ENCODE data around the gene NT5DC4. TPM values are rescaled to one million over a fixed set of nuclear protein-coding genes. Genes with fewer than 3 reads are reported as not detected.

NT5DC4 gene
- total RNA-seq, 1 experiment from 2014 or later: not detected

DNA sequence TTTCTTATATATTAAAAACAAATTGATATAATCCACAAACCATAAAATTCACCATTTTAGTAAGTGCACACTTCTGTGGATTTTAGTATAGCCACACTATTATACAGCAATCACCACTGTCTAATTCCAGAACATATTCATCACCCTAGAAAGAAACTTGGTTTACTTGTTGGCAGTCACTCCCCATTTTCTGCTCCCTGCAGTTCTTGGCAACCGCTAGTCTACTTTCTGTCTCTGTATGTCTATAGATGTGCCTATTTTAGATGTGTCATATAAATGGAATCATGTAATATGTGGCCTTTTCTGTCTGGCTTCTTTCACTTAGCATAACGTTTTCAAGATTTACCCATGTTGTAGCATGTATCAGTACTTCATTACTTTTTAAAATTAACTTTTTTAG is 37.9 kb downstream of the NT5DC4 start:
- in situ Hi-C loops (cut with HindIII; ENCODE audit: low pct_unique_long_range_greater_than_20kb, low sequenced_read_pairs): no loop called here
- H3K36me3 ChIP-seq (ENCODE audit: control insufficient read depth, insufficient read depth, low read length): peaks cover 49% of the 10 kb centered on the region

DNA sequence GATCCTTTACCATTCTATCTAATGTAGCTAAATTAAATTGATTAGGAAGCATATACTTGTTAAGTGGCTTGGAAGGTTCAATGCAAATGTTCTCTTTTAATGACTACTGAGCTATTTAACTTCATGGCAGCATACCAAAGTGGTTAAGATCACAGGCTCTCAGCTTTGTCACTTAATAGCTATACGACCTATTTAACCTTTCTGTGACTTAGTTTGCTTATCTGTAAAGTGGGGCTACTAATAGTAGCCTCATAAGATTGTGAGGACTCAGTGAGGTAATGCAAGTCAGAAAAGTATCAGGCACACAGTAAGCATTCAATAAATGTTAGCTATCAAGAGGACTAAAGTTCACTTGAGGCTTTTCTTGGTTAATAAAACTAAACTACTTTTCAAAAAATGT is 39.3 kb downstream of the NT5DC4 start:
- no peak for ATAC-seq
- no peak for TF ChIP-seq POLR2AphosphoS5 (IDR thresholded peaks at IDR 0.05; ENCODE audit: low read depth, low read length)
- TF ChIP-seq, protein P1, sequence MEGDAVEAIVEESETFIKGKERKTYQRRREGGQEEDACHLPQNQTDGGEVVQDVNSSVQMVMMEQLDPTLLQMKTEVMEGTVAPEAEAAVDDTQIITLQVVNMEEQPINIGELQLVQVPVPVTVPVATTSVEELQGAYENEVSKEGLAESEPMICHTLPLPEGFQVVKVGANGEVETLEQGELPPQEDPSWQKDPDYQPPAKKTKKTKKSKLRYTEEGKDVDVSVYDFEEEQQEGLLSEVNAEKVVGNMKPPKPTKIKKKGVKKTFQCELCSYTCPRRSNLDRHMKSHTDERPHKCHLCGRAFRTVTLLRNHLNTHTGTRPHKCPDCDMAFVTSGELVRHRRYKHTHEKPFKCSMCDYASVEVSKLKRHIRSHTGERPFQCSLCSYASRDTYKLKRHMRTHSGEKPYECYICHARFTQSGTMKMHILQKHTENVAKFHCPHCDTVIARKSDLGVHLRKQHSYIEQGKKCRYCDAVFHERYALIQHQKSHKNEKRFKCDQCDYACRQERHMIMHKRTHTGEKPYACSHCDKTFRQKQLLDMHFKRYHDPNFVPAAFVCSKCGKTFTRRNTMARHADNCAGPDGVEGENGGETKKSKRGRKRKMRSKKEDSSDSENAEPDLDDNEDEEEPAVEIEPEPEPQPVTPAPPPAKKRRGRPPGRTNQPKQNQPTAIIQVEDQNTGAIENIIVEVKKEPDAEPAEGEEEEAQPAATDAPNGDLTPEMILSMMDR (IDR thresholded peaks at IDR 0.05): no peak
- TF ChIP-seq, protein P2, sequence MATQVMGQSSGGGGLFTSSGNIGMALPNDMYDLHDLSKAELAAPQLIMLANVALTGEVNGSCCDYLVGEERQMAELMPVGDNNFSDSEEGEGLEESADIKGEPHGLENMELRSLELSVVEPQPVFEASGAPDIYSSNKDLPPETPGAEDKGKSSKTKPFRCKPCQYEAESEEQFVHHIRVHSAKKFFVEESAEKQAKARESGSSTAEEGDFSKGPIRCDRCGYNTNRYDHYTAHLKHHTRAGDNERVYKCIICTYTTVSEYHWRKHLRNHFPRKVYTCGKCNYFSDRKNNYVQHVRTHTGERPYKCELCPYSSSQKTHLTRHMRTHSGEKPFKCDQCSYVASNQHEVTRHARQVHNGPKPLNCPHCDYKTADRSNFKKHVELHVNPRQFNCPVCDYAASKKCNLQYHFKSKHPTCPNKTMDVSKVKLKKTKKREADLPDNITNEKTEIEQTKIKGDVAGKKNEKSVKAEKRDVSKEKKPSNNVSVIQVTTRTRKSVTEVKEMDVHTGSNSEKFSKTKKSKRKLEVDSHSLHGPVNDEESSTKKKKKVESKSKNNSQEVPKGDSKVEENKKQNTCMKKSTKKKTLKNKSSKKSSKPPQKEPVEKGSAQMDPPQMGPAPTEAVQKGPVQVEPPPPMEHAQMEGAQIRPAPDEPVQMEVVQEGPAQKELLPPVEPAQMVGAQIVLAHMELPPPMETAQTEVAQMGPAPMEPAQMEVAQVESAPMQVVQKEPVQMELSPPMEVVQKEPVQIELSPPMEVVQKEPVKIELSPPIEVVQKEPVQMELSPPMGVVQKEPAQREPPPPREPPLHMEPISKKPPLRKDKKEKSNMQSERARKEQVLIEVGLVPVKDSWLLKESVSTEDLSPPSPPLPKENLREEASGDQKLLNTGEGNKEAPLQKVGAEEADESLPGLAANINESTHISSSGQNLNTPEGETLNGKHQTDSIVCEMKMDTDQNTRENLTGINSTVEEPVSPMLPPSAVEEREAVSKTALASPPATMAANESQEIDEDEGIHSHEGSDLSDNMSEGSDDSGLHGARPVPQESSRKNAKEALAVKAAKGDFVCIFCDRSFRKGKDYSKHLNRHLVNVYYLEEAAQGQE (IDR thresholded peaks at IDR 0.05; ENCODE audit: insufficient read depth in 1 of 2, low read depth in 2 of 2, low read length in 1 of 2): no peak
- TF ChIP-seq SIN3A (IDR thresholded peaks at IDR 0.05; ENCODE audit: borderline replicate concordance, insufficient read depth, low read depth, low read length): no peak
- no peak for TF ChIP-seq TCF7L2 (IDR thresholded peaks at IDR 0.05; ENCODE audit: low read depth, low read length)
- Histone ChIP-seq H3K27me3 (ENCODE audit: control insufficient read depth, insufficient read depth, low read length) (no peaks in the 10 kb centered on the region), H3K4me1 (ENCODE audit: control insufficient read depth, insufficient read depth, low read length) (peaks cover 9% of the 10 kb centered on the region), H3K36me3 (ENCODE audit: control insufficient read depth, insufficient read depth, low read length) (peaks cover 49% of the 10 kb centered on the region), H3K27ac (ENCODE audit: low read length) (no peak overlapping the region), H3K4me3 (ENCODE audit: low read depth in 2 of 2, low read length in 2 of 2) (no peak overlapping the region), H3K9me3 (ENCODE audit: control insufficient read depth, insufficient read depth, low read depth, low read length) (no peaks in the 10 kb centered on the region)
- no TSS peak for BruUV-seq (replicated peaks)
- intact Hi-C loops (cut with micrococcal nuclease; ENCODE audit: unreplicated experiment) (no loop called here), in situ Hi-C loops (cut with HindIII; ENCODE audit: low pct_unique_long_range_greater_than_20kb, low sequenced_read_pairs) (no loop called here)
- ChIA-PET POLR2A (no interaction called here), CTCF (no interaction called here)
- no peak for DNase-seq (ENCODE audit: low read depth, low spot score)

More for the DNA sequence above, 37.9 kb downstream of the NT5DC4 start:
- peaks cover 8% of the 10 kb centered on the region for H3K4me1 ChIP-seq (ENCODE audit: control insufficient read depth, insufficient read depth, low read length)
- no peak for TF ChIP-seq TCF7L2 (IDR thresholded peaks at IDR 0.05; ENCODE audit: low read depth, low read length)
- TF ChIP-seq, protein P1 (IDR thresholded peaks at IDR 0.05): no peak
- TF ChIP-seq POLR2AphosphoS5 (IDR thresholded peaks at IDR 0.05; ENCODE audit: low read depth, low read length): no peak
- no peak for TF ChIP-seq SIN3A (IDR thresholded peaks at IDR 0.05; ENCODE audit: borderline replicate concordance, insufficient read depth, low read depth, low read length)
- TF ChIP-seq, protein P2 (IDR thresholded peaks at IDR 0.05; ENCODE audit: insufficient read depth in 1 of 2, low read depth in 2 of 2, low read length in 1 of 2): no peak
- no peak overlapping the region for H3K27ac ChIP-seq (ENCODE audit: low read length)
- no TSS peak for BruUV-seq (replicated peaks)
- intact Hi-C loops (cut with micrococcal nuclease; ENCODE audit: unreplicated experiment): no loop called here
- no peaks in the 10 kb centered on the region for H3K9me3 ChIP-seq (ENCODE audit: control insufficient read depth, insufficient read depth, low read depth, low read length)
- CTCF ChIA-PET: no interaction called here
- H3K4me3 ChIP-seq (ENCODE audit: low read depth in 2 of 2, low read length in 2 of 2): no peak overlapping the region
- POLR2A ChIA-PET: no interaction called here
- H3K27me3 ChIP-seq (ENCODE audit: control insufficient read depth, insufficient read depth, low read length): no peaks in the 10 kb centered on the region
- DNase-seq (ENCODE audit: low read depth, low spot score): no peak
- ATAC-seq: no peak

Measured in Panc1 (cell line).